Liver (tissue), 3 donors: ENCODE data around the gene HECTD2.

Experiments
- CTCF ChIP-seq: fragments of 150-350 bp; IDR thresholded peaks from 2 replicates; pipeline ENCODE4 v1.5.1; 2017; ENCODE audit warnings: improper control_type of control experiment, low read depth, low read length; ENCODE audit not compliant: missing input control
- GABPA ChIP-seq, 2 donors: IDR thresholded peaks in 1 of 2; conservative IDR thresholded peaks in 1 of 2; 2 replicates each; pipeline ENCODE4 v1.6.1; 2016; ENCODE audit warnings: antibody characterized with exemption in 2 of 2, mild to moderate bottlenecking in 1 of 2, moderate library complexity in 1 of 2
- HNF4G ChIP-seq: IDR thresholded peaks from 2 replicates; pipeline ENCODE4 v1.6.1; 2016; ENCODE audit warnings: antibody characterized with exemption
- JUND ChIP-seq, 2 donors: IDR thresholded peaks; 2 replicates each; pipeline ENCODE4 v1.6.1; 2016; ENCODE audit warnings: antibody characterized with exemption in 2 of 2
- RAD21 ChIP-seq, 2 donors: IDR thresholded peaks; 2 replicates each; pipeline ENCODE4 v1.6.1; 2016; ENCODE audit warnings: antibody characterized with exemption in 2 of 2, mild to moderate bottlenecking in 2 of 2
- RXRA ChIP-seq, 2 donors: IDR thresholded peaks; 2 replicates each; pipeline ENCODE4 v1.6.1; 2017 to 2018; ENCODE audit warnings: antibody characterized with exemption in 2 of 2, mild to moderate bottlenecking in 1 of 2
- SP1 ChIP-seq: IDR thresholded peaks from 2 replicates; pipeline ENCODE4 v1.6.1; 2018; ENCODE audit warnings: antibody characterized with exemption, mild to moderate bottlenecking
- TAF1 ChIP-seq: conservative IDR thresholded peaks from 2 replicates; pipeline ENCODE4 v1.6.1; 2016; ENCODE audit warnings: antibody characterized with exemption, mild to moderate bottlenecking
- YY1 ChIP-seq: IDR thresholded peaks from 2 replicates; pipeline ENCODE4 v1.6.1; 2016; ENCODE audit warnings: antibody characterized with exemption, mild to moderate bottlenecking
- TF ChIP-seq, protein P1 (sequence below): IDR thresholded peaks from 2 replicates; pipeline ENCODE4 v1.6.1; 2016; ENCODE audit warnings: antibody characterized with exemption, mild to moderate bottlenecking
- donor health status: healthy.
- donor health status: healthy.

DNA sequence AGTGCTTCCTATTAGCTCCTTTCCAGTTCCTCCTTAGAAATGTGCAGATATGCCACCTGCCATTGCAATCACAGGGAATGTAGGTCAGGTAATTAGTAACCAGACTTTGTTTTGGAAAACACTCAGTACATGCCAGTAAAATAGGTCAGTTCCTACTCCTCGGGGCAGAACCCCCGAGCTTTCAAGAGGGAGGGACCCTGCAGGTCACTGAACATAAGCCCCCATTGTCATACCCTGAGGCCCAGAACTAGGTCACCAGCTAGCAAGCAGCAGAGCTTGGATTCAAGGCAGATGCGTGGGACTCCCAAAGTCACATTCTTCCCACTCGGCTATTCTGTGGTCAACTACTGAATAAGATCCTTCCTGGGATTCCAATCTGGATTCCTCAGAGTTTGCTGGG is 117.9 kb downstream of the HECTD2 start:
- TF ChIP-seq CTCF (no peak), JUND (IDR thresholded peaks at IDR 0.05) (peak in 1 of 2 donors; percentile 66), TAF1 (no peak), RAD21 (IDR thresholded peaks at IDR 0.05) (peak in 1 of 2 donors; percentile 5), RXRA (IDR thresholded peaks at IDR 0.05) (peak; percentile 43 to 70), YY1 (peak; percentile 79), SP1 (peak; percentile 32), HNF4G (no peak), GABPA (IDR thresholded peaks at IDR 0.05 in 1 of 2, conservative IDR thresholded peaks at IDR 0.05 in 1 of 2) (no peak)
- TF ChIP-seq, protein P1, sequence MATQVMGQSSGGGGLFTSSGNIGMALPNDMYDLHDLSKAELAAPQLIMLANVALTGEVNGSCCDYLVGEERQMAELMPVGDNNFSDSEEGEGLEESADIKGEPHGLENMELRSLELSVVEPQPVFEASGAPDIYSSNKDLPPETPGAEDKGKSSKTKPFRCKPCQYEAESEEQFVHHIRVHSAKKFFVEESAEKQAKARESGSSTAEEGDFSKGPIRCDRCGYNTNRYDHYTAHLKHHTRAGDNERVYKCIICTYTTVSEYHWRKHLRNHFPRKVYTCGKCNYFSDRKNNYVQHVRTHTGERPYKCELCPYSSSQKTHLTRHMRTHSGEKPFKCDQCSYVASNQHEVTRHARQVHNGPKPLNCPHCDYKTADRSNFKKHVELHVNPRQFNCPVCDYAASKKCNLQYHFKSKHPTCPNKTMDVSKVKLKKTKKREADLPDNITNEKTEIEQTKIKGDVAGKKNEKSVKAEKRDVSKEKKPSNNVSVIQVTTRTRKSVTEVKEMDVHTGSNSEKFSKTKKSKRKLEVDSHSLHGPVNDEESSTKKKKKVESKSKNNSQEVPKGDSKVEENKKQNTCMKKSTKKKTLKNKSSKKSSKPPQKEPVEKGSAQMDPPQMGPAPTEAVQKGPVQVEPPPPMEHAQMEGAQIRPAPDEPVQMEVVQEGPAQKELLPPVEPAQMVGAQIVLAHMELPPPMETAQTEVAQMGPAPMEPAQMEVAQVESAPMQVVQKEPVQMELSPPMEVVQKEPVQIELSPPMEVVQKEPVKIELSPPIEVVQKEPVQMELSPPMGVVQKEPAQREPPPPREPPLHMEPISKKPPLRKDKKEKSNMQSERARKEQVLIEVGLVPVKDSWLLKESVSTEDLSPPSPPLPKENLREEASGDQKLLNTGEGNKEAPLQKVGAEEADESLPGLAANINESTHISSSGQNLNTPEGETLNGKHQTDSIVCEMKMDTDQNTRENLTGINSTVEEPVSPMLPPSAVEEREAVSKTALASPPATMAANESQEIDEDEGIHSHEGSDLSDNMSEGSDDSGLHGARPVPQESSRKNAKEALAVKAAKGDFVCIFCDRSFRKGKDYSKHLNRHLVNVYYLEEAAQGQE, result peak; percentile 41
